Astrocyte (in vitro differentiated cells and primary cell): ENCODE results near the gene XXYLT1.

Experiments used
- CTCF ChIP-seq: IDR thresholded peaks from 2 replicates; pipeline ENCODE4 v1.5.1; 2011; ENCODE audit warnings: low read depth, mild to moderate bottlenecking, inconsistent platforms, low read length, moderate library complexity; ENCODE audit not compliant: insufficient read depth
- EZH2 ChIP-seq: IDR thresholded peaks from 2 replicates; pipeline ENCODE4 v1.6.1; 2012; ENCODE audit warnings: mild to moderate bottlenecking, low read length, inconsistent platforms; ENCODE audit not compliant: insufficient read depth

- TF ChIP-seq CTCF (no peak), EZH2 (no peak)
Measured at GRCh38 chr3:195069501-195070251, 201.3 kb downstream of the XXYLT1 start.
